IPS-18c (cell line): ENCODE measurements around the gene CRK.
"Not testable (repeated sequence)": the region's sequence is repeated elsewhere in the genome, so short reads cannot be mapped to it uniquely, and the experiment has no call there.

Source experiments
- H3K4me3 ChIP-seq: 2 replicates; pipeline ENCODE4 v1.7.0; 2013; ENCODE audit warnings: low read depth, mild to moderate bottlenecking, low read length, moderate library complexity; ENCODE audit not compliant: insufficient read depth
- H3K9me3 ChIP-seq: one replicate; pipeline ENCODE4 v1.6.1; 2013; ENCODE audit warnings: mild to moderate bottlenecking, low read length, moderate library complexity; ENCODE audit not compliant: control insufficient read depth, insufficient read depth

CRK gene

DNA sequence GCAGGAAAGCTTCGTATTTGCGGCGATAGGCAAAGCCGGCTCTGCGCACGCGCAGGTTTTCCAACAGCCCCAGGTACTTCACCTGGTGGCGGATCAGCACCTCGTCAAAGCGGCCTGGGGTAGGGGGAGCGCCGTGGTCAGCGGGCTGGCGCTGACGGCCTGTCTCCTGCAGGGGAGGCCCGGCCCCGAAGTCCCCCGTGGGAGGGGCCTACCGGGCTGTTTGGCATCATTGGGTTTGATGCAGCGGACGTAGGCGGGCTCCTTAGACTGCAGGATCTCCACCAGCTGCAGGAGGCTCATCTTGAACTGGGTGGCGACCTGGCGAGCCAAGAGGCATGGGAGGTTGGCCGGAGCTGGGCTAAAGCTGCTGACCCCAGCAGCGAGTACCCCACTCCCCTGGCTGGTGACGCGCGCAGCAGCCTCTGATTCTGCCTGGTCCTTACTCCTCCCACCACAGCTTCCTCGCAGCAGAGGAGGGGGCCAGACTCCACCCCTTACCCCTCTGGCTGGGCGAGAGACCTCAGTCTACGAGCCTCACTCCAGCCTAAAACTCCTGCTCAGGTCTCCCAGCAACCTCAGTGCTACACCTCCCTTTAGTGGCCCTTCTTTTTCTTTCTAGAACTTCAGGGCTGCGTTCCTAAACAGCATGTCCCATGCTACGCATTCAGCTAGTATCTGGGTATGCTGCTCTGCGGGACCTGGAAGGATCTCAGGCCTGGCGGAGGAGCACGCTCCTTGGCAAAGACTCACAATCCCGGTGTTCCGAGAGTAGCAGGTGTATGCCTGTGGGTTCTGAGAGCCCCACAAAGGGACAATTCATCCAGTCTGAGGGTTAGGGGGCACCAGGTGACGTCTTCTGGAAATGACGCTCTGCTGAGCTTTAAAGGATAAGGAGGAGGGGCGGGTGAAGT is 16.1 kb upstream of the CRK start:
- H3K9me3 ChIP-seq, result no peaks in the 10 kb centered on the region
- no peak overlapping the region for H3K4me3 ChIP-seq

DNA sequence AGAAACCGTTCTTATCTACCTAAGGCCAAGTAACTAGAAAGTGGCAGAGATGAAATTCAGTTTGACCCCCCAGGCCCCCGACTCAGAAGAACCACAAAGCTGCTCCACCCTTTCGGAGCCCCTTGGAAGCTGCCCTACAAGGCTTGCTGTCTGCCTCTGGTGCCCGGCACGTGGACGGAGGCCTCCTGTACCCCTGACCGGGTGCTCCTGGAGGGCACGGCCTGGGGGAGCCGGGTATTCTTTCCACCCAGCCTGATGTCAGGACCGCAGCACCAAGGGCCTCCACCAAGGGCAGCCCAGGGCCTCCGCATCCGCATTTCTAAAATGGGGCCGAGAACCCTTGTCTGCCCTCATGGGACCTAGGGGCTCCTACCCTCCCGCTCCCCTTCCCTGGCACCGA is 15.5 kb upstream of the CRK start:
- H3K4me3 ChIP-seq, result no peak overlapping the region
- H3K9me3 ChIP-seq, result no peaks in the 10 kb centered on the region

DNA sequence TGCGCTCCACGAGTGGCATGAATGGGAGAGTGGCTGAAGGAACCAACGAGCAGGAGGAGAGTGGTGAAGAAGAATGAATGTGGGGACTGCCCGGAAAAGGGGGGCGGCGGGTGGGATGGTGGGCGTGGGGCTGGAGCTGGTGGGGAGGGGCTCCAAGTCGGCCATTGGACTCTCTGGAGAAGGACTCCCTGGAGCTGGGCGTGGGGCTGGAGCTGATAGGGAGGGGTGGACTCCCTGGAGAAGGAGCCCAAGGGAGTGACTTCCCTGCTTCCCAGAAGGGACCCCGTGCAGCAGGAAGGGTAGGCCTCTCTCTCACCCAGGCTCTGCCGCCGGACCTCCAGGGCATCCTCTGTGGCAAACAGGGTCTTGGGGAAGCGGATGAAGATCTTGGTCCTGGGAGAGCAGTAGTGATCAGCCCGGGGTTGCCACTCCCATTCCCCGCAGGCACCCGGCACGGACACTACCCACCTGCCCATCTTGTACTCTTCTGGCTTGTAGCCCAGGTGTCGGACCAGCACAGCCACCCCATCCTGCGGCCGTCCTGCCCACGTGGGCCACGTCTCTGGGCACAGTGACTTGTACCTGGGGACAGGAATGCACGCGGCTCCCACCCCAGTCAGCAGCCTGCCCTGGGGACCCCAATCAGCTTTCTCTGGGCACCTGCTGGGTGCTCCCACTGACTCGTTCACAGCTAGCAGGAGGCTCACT is 14.9 kb upstream of the CRK start:
- Histone ChIP-seq H3K9me3 (no peaks in the 10 kb centered on the region), H3K4me3 (no peak overlapping the region)

DNA sequence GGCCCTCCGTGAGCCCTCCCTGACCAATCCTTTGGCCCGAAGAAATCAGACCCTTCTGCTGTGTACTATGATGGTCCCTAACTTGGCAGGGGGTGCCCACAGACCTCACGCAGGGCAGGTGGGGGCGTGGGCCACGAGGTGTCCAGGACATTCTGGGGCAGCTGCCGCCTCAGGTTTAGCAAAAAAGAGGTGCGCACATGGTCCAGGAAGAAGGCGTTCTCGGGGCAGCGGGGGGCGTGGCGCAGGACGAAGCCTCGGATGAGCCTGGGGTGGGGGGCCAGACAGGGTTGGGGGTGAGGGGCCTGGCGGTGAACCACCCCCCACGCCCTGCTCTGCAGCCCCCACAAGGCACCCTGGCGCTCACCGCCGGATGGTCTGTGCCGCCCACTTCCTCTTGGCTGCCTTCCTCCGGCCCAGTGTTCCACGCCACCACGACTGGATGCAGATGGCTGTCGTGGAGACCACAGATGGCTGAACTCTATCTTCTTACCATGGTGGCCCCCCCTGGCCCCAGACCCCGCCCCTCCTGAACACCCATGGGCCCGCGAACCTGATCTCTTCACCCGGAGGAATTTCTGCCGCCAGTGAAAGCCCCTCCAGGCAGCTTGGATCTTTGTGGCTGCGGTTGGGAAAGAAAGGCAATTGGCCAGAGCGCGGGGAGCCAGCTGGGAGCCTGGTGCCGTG is 14.2 kb upstream of the CRK start:
- no peaks in the 10 kb centered on the region for H3K9me3 ChIP-seq
- H3K4me3 ChIP-seq, result no peak overlapping the region

DNA sequence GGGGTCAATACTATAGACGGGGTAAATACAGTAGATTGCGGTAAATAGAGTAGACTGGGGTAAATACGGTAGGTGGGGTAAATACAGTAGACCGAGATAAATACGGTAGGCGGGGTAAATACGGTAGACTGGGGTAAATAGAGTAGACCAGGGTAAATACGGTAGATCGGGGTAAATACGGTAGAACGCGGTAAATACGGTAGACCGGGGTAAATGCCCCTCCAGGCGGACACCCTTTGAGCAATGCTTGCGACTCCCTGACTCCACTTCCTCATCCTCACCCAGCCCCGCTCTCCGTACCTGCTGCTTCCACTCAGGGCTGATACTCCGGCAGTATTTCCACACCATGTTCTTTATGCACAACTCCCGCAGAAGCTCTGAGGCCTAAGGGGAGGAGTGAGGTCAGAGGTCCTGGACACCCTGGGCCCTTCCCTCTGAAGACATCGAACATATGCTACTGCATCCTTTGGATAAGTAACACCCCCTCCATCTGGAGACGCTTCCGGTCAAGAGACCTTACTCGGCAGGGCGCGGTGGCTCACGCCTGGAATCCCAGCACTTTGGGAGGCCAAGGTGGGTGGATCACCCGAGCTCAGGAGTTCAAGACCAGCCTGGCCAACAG is 13.3 kb upstream of the CRK start:
- no peaks in the 10 kb centered on the region for H3K9me3 ChIP-seq

DNA sequence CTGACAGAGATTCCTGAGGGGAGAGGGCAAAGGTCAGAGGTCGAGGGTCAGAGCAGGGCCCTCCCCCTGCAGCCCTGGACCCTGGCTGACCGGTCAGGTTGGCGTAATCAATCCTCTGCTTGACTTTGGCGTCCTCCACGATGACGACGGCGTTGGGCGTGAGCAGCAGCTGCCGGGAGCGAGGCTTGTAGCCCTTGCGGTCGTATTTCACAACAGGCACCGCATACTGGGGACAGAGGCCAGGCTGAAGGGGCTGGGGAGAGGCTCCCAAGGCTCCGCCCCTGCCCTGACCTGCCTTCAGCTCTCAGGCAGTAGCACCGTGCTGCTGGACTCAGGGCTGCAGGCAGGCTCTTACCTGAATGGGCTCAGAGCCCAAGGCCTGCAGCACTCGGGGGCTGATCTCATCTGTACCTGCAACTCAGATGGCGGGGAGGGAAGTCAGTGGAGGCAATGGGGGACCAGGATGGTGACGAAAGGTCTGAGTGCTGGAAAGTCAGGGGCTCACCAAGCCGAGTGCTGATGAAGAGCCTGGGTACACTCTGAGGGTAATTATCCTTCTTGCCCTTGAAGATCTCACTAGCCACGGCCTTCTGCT is 12.0 kb upstream of the CRK start:
- Histone ChIP-seq H3K9me3 (no peaks in the 10 kb centered on the region), H3K4me3 (peak overlapping the region; percentile 3; the same call in 1 of the 2 replicates)

More for the DNA sequence above, 13.3 kb upstream of the CRK start:
- no peak overlapping the region for H3K4me3 ChIP-seq

DNA sequence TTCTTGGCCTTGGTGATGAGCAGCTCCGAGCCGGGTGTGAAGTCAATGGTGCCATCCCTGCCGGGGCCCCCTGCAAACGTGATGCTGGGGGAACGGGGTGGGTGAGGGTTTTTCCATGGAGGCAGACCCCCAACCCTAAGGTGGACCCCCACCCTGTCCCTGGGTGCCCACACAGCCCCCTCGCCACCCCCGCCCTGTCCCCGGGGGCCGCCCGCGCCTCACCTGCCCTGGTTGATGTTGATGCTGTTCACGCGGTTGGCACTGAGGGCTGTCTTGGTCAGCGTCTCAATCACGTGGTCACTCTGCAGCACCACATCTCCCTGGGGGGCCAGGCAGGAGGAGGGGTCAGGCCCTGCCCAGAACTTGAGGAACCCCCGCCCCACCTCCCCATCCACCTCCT is 11.2 kb upstream of the CRK start:
- Histone ChIP-seq H3K4me3 (no peak overlapping the region), H3K9me3 (no peaks in the 10 kb centered on the region)

DNA sequence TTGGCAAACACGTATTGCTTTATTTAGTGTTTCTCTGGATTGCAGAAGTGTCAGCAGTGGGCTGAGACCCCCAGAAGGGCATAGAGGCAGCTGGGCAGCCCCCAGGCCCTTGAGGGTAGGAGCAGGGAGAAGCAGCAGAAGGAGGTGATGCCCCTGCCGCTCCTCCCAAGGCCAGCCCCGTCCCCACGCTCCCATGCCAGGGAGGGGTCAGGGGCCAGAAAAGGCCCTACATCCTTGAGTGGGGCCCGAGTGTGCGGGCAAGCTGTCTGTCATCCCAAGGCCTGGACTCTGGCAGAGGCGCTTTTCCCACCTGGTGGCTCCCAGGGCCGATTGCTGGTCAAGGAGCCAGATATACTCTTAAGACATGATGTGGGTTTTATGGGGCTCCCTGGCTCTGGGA is 8.2 kb upstream of the CRK start:
- no peaks in the 10 kb centered on the region for H3K9me3 ChIP-seq
- no peak overlapping the region for H3K4me3 ChIP-seq

DNA sequence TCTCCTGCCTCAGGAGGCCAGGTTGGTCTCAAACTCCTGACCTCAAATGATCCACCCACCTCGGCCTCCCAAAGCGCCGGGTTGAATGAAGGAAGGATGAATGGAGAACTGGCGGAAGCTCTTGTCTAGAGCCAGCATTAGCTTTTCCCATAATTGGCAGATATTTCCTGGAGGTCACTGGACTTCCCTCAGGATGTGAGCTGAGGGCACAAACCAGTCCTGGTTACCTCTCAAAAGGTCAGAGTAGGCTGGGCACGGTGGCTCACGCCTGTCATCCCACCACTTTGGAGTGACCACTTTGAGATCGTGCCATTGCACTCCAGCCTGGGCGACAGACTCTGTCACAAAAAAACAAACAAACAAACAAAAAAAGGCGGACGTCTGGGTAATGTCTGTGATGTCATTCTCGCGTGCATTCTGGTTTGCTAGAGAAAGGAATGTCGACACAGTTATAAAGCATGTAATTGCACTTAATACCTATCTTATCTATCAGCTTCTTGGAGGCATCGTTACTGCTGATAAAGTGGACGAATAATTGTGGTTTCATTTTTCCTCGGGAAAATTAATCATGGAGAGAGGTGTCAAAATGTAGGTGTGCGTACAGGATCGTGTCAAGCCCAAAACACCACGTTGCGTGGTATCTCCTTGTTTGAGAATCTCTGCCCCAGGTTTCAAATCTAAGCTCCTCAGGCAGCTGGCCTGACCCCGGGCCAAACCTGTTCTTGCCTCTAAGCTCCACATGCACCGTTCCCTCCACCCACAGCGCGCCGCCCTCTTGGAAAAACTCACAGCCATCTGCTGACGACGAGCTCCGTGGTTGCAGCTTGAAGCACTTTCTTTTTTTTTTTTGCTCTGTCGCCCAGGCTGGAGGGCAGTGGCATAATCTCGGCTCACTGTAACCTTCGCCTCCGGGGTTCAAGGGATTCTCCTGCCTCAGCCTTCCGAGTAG is 6.4 kb upstream of the CRK start:
- Histone ChIP-seq H3K4me3 (no peak overlapping the region), H3K9me3 (no peaks in the 10 kb centered on the region)

DNA sequence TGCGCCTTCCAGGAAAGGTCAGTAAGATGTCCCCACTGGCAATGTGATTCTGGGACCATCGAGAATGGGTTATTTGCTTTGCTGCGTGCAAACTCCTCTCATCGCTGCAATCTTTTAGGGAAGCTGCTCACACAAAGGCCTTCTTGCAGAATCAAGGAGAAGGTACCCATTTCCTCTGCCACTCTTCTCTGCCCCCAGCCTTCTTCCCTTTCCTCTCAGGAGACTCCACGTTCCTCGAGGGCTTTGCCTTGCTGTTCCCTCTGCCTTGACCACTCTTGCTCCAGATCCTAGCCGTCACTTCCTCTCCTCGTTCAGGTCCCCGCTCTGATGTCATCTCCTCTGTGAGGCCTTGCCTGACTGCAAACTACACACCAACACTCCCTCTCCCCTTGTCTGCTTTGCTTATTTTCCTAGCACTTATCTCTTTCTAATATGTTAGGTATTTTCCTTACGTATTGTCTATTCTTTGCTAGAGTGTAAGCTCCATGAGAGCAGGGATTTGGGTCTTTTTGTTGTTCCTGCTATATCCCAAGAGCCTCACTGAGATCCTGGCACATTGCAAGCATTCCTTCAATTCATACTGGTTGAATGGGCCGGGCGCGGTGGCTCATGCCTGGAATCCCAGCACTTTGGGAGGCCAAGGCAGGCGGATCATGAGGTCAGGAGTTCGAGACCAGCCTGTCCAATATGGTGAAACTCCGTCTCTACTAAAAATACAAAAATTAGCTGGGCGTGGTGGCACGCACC is 5.3 kb upstream of the CRK start:
- Histone ChIP-seq H3K9me3 (no peaks in the 10 kb centered on the region), H3K4me3 (no peak overlapping the region)

DNA sequence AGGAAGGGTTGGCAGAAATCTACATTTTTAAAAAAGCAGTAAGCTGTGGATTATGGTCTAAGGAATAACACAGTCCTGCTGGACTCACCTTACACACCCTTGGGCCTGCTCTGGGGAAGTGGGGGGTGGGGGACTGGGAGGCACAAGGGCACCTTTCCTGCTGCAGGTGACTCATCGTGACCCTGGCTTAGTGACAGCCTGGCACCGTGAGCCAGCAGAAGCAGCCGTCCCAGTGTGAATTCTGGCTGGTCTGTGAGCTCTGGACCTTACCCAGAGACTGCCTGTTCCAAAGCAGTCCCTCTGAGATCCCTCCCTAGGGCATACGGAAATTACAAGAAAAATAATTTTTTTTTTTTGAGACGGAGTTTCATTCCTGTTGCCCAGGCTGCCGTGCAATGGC is 4.2 kb upstream of the CRK start:
- Histone ChIP-seq H3K4me3 (no peak overlapping the region), H3K9me3 (no peaks in the 10 kb centered on the region)

DNA sequence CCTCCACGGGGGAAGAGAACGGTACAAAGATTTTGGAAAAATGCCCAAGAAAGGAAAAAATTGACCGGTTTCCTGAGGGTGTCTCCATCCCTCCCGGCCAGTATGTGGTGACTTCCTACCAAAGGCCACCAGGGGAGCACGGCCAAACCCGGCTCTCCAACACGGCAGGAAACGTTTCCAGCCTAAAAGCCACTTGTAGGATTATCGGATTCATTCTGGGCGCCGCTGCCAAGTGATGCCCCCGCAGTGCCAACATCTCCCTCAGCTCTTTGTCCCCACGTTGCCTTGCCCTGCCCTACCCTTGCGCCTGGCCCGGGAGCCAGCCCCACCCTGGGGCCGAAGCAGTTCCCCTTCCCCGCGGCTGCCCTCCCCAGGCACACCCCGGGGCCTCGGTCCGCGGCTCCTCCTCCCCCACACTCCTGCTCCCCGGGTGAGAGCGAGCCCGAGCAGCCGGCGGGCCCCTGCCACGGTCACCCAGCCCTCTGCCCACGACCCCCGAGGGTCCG is 688 bp downstream of the CRK start:
- H3K9me3 ChIP-seq, result no peaks in the 10 kb centered on the region
- H3K4me3 ChIP-seq, result peak overlapping the region; percentile 99

DNA sequence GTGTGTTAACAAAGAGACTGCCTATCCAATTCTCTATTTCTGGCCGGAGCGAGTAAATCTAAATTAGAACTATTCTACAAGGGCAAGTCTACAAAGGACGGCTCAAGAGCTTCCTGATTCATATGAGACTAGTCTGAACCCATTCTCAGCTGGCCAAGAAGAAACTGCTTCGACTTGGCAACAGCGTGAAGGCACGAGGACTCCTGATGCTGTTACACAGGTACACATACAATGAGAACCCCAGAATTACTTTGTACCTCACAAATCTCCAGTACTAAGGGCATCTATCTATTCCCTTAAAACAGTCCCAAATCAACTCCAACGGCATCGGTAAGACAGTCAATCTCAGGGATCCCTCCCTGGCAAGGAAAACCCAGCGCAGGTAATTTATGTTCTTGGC is 1.5 kb downstream of the CRK start:
- no peaks in the 10 kb centered on the region for H3K9me3 ChIP-seq
- peak overlapping the region; percentile 99 for H3K4me3 ChIP-seq

DNA sequence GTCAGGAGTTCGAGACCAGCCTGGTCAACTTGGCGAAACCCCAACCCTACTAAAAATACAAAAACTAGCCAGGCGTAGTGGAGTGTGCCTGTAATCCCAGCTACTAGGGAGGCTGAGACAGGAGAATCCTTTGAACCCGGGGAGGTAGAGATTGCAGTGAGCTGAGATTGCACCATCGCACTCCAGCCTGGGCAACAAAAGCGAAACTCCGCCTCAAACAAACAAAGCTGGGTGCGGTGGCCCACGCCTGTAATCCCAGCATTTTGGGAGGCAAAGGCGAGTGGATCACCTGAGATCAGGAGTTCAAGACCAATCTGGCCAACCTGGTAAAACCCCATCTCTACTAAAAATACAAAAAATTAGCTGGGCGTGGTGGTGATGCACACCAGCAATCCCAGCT is 2.3 kb downstream of the CRK start:
- H3K4me3 ChIP-seq, H3K9me3 ChIP-seq: not testable (repeated sequence)

DNA sequence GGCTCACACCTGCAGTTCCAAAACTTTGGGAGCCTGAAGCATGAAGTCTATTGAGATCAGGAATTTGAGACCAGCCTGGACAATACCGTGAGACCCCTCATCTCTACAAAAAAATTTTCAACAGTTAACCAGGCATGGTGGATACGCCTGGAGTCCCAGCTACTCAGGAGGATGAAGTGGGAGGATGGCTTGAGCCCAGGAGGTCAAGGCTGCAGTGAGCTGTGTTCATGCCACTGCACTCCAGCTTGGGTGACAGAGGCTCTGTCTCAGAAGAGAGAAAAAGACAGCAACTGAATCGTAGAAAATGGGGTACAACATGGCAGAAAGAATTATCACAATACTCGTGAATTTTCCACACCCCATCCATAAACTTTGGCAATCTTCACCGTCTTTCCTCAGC is 3.2 kb downstream of the CRK start:
- Histone ChIP-seq H3K9me3 (no peaks in the 10 kb centered on the region), H3K4me3 (no peak overlapping the region)
